ENCODE results near the gene NFKBIE.

DNA sequence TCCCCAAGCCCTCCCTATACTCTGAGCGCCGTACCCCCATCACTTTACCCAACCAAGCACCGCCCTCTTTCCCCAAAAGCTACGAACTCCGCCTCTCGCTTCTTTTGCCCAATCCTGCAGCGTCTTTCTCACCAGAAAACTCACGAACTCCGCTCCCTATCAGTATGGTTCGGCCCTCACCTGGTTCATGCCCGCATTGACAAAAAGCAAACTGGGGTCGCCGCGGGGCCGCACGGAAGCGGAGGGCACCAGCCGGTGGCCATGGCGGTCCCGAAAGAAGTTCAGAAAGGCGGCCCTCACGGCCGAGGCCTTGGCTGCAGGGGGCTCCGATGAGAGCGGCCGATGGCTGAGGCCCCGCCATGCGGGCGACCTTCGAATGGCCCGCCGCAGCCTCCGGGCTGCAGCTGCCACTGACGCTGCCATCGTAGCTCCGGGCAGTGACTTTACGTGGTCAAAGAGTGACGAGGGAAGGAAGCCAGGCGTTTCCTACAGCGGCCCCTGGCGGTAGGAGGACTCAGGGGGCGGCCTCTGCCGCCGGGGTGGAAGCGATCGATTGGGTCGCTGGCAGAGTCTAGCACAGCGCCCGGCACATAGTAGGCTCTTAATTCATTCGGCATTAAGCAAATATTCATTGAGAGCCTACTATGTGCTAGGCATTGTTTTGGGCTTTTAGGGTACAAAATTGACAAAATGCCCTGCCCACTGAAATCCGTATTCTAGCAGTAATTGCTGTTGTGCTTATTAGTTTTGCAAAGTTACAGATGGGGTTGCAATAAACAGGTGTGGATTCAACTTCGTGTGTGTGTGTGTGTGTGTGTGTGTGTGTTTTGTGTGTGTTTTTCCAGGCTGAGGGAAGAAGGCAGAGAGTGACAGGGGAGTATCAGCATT is 47.8 kb upstream of the NFKBIE start, which contains the start of gene AARS2:
- TF ChIP-seq, protein P1, sequence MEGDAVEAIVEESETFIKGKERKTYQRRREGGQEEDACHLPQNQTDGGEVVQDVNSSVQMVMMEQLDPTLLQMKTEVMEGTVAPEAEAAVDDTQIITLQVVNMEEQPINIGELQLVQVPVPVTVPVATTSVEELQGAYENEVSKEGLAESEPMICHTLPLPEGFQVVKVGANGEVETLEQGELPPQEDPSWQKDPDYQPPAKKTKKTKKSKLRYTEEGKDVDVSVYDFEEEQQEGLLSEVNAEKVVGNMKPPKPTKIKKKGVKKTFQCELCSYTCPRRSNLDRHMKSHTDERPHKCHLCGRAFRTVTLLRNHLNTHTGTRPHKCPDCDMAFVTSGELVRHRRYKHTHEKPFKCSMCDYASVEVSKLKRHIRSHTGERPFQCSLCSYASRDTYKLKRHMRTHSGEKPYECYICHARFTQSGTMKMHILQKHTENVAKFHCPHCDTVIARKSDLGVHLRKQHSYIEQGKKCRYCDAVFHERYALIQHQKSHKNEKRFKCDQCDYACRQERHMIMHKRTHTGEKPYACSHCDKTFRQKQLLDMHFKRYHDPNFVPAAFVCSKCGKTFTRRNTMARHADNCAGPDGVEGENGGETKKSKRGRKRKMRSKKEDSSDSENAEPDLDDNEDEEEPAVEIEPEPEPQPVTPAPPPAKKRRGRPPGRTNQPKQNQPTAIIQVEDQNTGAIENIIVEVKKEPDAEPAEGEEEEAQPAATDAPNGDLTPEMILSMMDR (IDR thresholded peaks at IDR 0.05), result peak; percentile 98
- peak; percentile 89 for TF ChIP-seq POLR2AphosphoS5 (IDR thresholded peaks at IDR 0.05; ENCODE audit: low read depth, low read length)

All from Panc1 (cell line).